ENCODE data around the gene PLPP2.
"Not testable (repeated sequence)": the region's sequence is repeated elsewhere in the genome, so short reads cannot be mapped to it uniquely, and the experiment has no call there.

The PLPP2 gene

GRCh38 chr19:256804-257203, 34.4 kb downstream of the PLPP2 start:
- DNase-seq: not testable (repeated sequence)

- DNase-seq: not testable (repeated sequence)
Measured at GRCh38 chr19:252421-253186, 38.6 kb downstream of the PLPP2 start.

DNA sequence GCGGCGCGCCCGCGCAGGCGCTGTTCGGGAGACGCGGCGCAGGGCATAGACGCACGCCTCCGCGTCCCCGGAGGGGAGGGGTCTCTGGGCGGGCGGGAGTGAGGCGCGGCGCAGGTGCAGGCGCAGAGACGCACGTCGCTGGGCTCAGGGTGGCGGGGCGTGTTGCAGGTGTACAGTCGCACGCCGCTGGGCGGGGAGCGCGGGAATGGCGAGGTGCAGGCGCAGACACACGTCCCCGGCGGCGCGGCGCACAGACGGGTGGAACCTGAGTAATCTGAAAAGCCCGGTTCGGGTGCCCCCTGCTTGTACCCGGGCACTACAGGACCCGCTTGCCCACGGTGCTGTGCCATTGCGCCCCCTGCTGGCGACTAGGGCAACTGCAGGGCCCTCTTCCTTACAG, 44.7 kb downstream of the PLPP2 start:
- DNase-seq: no peak

- DNase-seq: not testable (repeated sequence)
Measured at GRCh38 chr19:245900-246299, 45.3 kb downstream of the PLPP2 start.

GRCh38 chr19:245457-245856, 45.7 kb downstream of the PLPP2 start:
- no peak for DNase-seq
